ENCODE data around the gene PDZK1IP1. TPM values are rescaled to one million over a fixed set of nuclear protein-coding genes. Genes with fewer than 3 reads are reported as not detected.

Gene PDZK1IP1
- total RNA-seq, 5 donors from 2014 or later (not counting 1 experiment from before 2014, with no cell fraction given) = not detected

DNA sequence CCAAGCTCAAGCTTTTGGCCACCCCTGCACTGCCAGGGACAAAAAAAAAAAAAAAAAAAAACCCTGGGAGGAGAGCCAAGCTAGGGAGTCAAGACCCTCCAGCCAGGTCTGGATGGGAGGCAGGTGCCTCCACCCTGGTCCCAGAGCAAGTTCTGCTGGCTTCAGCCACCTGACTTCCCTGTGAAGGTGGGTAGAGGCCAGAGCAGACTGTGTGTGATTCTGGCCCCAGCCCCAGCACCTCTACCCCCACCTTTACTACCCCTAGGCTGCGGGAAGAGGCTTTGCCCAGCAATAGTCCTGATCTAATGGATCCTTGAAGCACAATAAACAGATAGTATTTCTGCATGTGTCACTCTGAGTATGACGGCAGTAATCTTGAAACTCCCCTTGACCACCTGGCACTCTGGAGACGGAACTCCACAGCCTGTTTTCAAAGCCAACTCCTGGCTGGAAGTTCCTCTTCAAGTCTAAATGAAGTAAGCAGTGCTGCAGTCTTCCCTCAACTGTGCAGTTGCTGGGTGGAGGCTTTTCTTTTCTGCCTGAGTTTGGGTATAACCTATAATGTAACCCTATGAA lies 9.8 kb downstream of the PDZK1IP1 start:
- ChIA-PET CTCF (interaction anchor here (0.6 to 2.3 kb wide), 6 partner anchors 13 to 525 kb away, joined by 3 to 11 read pairs (median 4); no protein-coding TSS in a partner anchor), POLR2A (no interaction called here)
- no peak overlapping the region for H3K27ac ChIP-seq (ENCODE audit: low read length)
- H3K9me3 Mint-ChIP-seq = no peaks in the 10 kb centered on the region
- WGBS (ENCODE audit: insufficient coverage) = 79% methylated on average over 3 of the region's 3 CpGs
- H3K4me3 ChIP-seq (ENCODE audit: control insufficient read depth in 1 of 2, extremely low read depth in 1 of 2, low read length in 1 of 2) = no peak overlapping the region
- peak overlapping the region in 1 of 3 donors; percentile 67 for H3K4me3 Mint-ChIP-seq
- peaks cover 11 to 20% (median 12%) of the 10 kb centered on the region in 3 donors for H3K4me1 Mint-ChIP-seq
- no peaks in the 10 kb centered on the region for H3K9me3 ChIP-seq
- no peaks in the 10 kb centered on the region for H3K36me3 Mint-ChIP-seq
- H3K27me3 Mint-ChIP-seq = peaks cover 47 to 52% of the 10 kb centered on the region in 2 donors
- peak in 1 of 35 experiments; percentile 14 for DNase-seq
- peaks cover 0 to 15% of the 10 kb centered on the region in 2 experiments for H3K4me1 ChIP-seq (ENCODE audit: control insufficient read depth in 1 of 2, extremely low read depth in 1 of 2, insufficient read depth in 2 of 2, low read length in 2 of 2)
- no peaks in the 10 kb centered on the region for H3K36me3 ChIP-seq (ENCODE audit: control insufficient read depth in 2 of 2, extremely low read depth in 1 of 2, insufficient read depth in 1 of 2, low read length in 1 of 2)
- H3K27me3 ChIP-seq (replicated peaks in 1 of 2; ENCODE audit: control insufficient read depth in 2 of 2, extremely low read depth in 1 of 2, insufficient read depth in 2 of 2, low read length in 1 of 2) = peaks cover 0 to 65% of the 10 kb centered on the region in 2 experiments
- H3K27ac Mint-ChIP-seq = no peak overlapping the region
- ATAC-seq (replicated peaks in 1 of 4) = no peak

GRCh38 chr1:47179017-47179987 lies 10.5 kb downstream of the PDZK1IP1 start:
- H3K36me3 Mint-ChIP-seq = no peaks in the 10 kb centered on the region
- no peaks in the 10 kb centered on the region for H3K9me3 ChIP-seq
- peaks cover 0 to 15% of the 10 kb centered on the region in 2 experiments for H3K4me1 ChIP-seq (ENCODE audit: control insufficient read depth in 1 of 2, extremely low read depth in 1 of 2, insufficient read depth in 2 of 2, low read length in 2 of 2)
- peaks cover 45 to 50% of the 10 kb centered on the region in 2 donors for H3K27me3 Mint-ChIP-seq
- peak; percentile 25 to 75 (median 55) for DNase-seq
- peak; percentile 70 to 74 (median 71) for ATAC-seq (replicated peaks in 1 of 4)
- H3K4me3 ChIP-seq (ENCODE audit: control insufficient read depth in 1 of 2, extremely low read depth in 1 of 2, low read length in 1 of 2) = peak overlapping the region; percentile 38 to 57
- H3K4me3 Mint-ChIP-seq = peak overlapping the region; percentile 67 to 78 (median 70)
- H3K9me3 Mint-ChIP-seq = no peaks in the 10 kb centered on the region
- peaks cover 11 to 22% (median 12%) of the 10 kb centered on the region in 3 donors for H3K4me1 Mint-ChIP-seq
- H3K27ac Mint-ChIP-seq = peak overlapping the region in 1 of 2 donors; percentile 76
- H3K27ac ChIP-seq (ENCODE audit: low read length) = no peak overlapping the region
- H3K36me3 ChIP-seq (ENCODE audit: control insufficient read depth in 2 of 2, extremely low read depth in 1 of 2, insufficient read depth in 1 of 2, low read length in 1 of 2) = no peaks in the 10 kb centered on the region
- peaks cover 0 to 63% of the 10 kb centered on the region in 2 experiments for H3K27me3 ChIP-seq (replicated peaks in 1 of 2; ENCODE audit: control insufficient read depth in 2 of 2, extremely low read depth in 1 of 2, insufficient read depth in 2 of 2, low read length in 1 of 2)
- 13% methylated on average over 26 of the region's 30 CpGs for WGBS (ENCODE audit: insufficient coverage)
- ChIA-PET CTCF (interaction anchor here (0.6 to 2.3 kb wide), 11 partner anchors 13 to 768 kb away, joined by 3 to 11 read pairs (median 4); partner anchors contain the start of gene FOXD2 (in 1 of the 2)), POLR2A (no interaction called here)

GRCh38 chr1:47178654-47179016 lies 11.2 kb downstream of the PDZK1IP1 start:
- Mint-ChIP-seq H3K4me1 (peaks cover 11 to 22% (median 12%) of the 10 kb centered on the region in 3 donors), H3K36me3 (no peaks in the 10 kb centered on the region), H3K4me3 (peak overlapping the region in 1 of 3 donors; percentile 67), H3K27ac (no peak overlapping the region), H3K27me3 (peaks cover 44 to 53% of the 10 kb centered on the region in 2 donors), H3K9me3 (no peaks in the 10 kb centered on the region)
- peaks cover 0 to 15% of the 10 kb centered on the region in 2 experiments for H3K4me1 ChIP-seq (ENCODE audit: control insufficient read depth in 1 of 2, extremely low read depth in 1 of 2, insufficient read depth in 2 of 2, low read length in 2 of 2)
- ChIA-PET CTCF (interaction anchor here (0.6 to 2.3 kb wide), 8 partner anchors 14 to 547 kb away, joined by 3 to 11 read pairs (median 5); partner anchors contain the start of gene FOXD2 (in 1 of the 2)), POLR2A (no interaction called here)
- no peaks in the 10 kb centered on the region for H3K9me3 ChIP-seq
- H3K36me3 ChIP-seq (ENCODE audit: control insufficient read depth in 2 of 2, extremely low read depth in 1 of 2, insufficient read depth in 1 of 2, low read length in 1 of 2) = no peaks in the 10 kb centered on the region
- H3K27ac ChIP-seq (ENCODE audit: low read length) = no peak overlapping the region
- WGBS (ENCODE audit: insufficient coverage) = 78% methylated on average over 8 of the region's 8 CpGs
- DNase-seq (no peak), ATAC-seq (replicated peaks in 1 of 4) (no peak)
- no peak overlapping the region for H3K4me3 ChIP-seq (ENCODE audit: control insufficient read depth in 1 of 2, extremely low read depth in 1 of 2, low read length in 1 of 2)
- peaks cover 0 to 57% of the 10 kb centered on the region in 2 experiments for H3K27me3 ChIP-seq (replicated peaks in 1 of 2; ENCODE audit: control insufficient read depth in 2 of 2, extremely low read depth in 1 of 2, insufficient read depth in 2 of 2, low read length in 1 of 2)

DNA sequence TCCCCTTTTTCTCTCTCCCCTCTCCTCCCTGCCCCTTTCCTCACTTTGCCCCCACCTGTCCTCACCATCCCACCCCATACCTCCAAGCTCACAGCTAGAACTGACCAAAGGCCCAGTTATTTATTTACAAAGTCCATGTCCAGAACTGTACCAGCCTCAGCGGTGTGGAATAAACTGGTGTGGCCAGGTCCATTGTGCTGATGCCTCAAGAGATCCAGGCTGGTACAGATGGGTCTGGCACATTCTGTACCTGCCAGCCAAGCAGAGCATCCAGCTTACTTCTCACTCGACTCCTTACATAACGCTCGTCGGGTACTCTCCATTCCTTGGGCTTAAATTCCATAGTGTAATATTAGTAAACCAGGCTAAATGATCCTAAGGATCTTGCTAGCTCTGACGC lies 11.8 kb downstream of the PDZK1IP1 start:
- Histone ChIP-seq H3K4me1 (ENCODE audit: control insufficient read depth in 1 of 2, extremely low read depth in 1 of 2, insufficient read depth in 2 of 2, low read length in 2 of 2) (peaks cover 0 to 15% of the 10 kb centered on the region in 2 experiments), H3K4me3 (ENCODE audit: control insufficient read depth in 1 of 2, extremely low read depth in 1 of 2, low read length in 1 of 2) (no peak overlapping the region), H3K36me3 (ENCODE audit: control insufficient read depth in 2 of 2, extremely low read depth in 1 of 2, insufficient read depth in 1 of 2, low read length in 1 of 2) (no peaks in the 10 kb centered on the region), H3K27me3 (replicated peaks in 1 of 2; ENCODE audit: control insufficient read depth in 2 of 2, extremely low read depth in 1 of 2, insufficient read depth in 2 of 2, low read length in 1 of 2) (peaks cover 0 to 52% of the 10 kb centered on the region in 2 experiments), H3K9me3 (no peaks in the 10 kb centered on the region), H3K27ac (ENCODE audit: low read length) (no peak overlapping the region)
- ATAC-seq (replicated peaks in 1 of 4) (no peak), DNase-seq (no peak)
- Mint-ChIP-seq H3K27ac (no peak overlapping the region), H3K9me3 (peaks cover 0 to under 1% (median 0%) of the 10 kb centered on the region in 3 donors), H3K36me3 (no peaks in the 10 kb centered on the region), H3K4me1 (peaks cover 11 to 22% (median 12%) of the 10 kb centered on the region in 3 donors), H3K4me3 (no peak overlapping the region), H3K27me3 (peaks cover 42 to 55% of the 10 kb centered on the region in 2 donors)
- CTCF ChIA-PET = interaction anchor here (0.6 to 2.3 kb wide), 2 partner anchors 16 to 548 kb away, joined by 4 to 11 read pairs; no protein-coding TSS in a partner anchor
- 100% methylated on average over 1 of the region's 6 CpGs for WGBS (ENCODE audit: insufficient coverage)
- POLR2A ChIA-PET = no interaction called here

DNA sequence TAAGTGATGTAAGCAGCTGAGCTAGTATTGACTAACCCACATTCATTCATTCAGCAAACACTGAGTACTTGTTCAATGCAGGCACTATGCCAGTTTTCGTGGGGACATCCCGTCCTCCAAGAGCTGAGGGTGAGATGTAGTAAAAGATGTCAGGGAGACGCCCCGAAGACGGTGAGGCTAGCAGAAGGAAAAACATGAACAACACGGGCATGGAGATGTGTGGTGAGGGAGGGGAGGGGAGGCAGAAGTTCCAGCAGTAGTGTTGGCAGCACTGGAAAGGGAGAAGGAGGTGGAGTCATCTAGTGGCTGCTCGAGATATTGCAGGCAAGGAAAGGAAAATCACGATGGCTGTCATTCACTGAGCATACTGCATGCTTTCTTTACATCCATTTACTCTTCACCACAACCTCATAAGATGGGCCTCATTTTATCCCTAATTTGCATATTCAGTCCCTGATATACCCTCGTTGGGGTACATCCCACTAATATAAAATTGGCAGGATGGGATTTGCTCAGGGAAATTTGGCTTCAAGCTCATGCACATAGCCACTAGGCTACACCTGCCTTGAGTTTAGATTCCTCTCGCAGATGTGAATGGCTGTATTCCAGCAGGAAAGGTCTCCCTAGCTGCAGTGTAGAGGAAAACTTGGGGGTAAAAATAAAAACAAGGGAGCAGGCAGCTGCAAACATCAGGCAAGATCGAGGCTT lies 14.5 kb downstream of the PDZK1IP1 start:
- peak; percentile 35 to 57 (median 55) for ATAC-seq (replicated peaks in 1 of 4)
- Histone ChIP-seq H3K4me1 (ENCODE audit: control insufficient read depth in 1 of 2, extremely low read depth in 1 of 2, insufficient read depth in 2 of 2, low read length in 2 of 2) (peaks cover 0 to 15% of the 10 kb centered on the region in 2 experiments), H3K9me3 (no peaks in the 10 kb centered on the region), H3K36me3 (ENCODE audit: control insufficient read depth in 2 of 2, extremely low read depth in 1 of 2, insufficient read depth in 1 of 2, low read length in 1 of 2) (no peaks in the 10 kb centered on the region), H3K27me3 (replicated peaks in 1 of 2; ENCODE audit: control insufficient read depth in 2 of 2, extremely low read depth in 1 of 2, insufficient read depth in 2 of 2, low read length in 1 of 2) (peaks cover 0 to 30% of the 10 kb centered on the region in 2 experiments), H3K4me3 (ENCODE audit: control insufficient read depth in 1 of 2, extremely low read depth in 1 of 2, low read length in 1 of 2) (no peak overlapping the region), H3K27ac (ENCODE audit: low read length) (no peak overlapping the region)
- Mint-ChIP-seq H3K27me3 (peaks cover 24 to 32% of the 10 kb centered on the region in 2 donors), H3K4me1 (peaks cover 11 to 22% (median 12%) of the 10 kb centered on the region in 3 donors), H3K9me3 (peaks cover 0 to 4% (median 0%) of the 10 kb centered on the region in 3 donors), H3K27ac (no peak overlapping the region), H3K36me3 (no peaks in the 10 kb centered on the region), H3K4me3 (no peak overlapping the region)
- ChIA-PET CTCF (interaction anchor here (0.5 to 1.7 kb wide), 5 partner anchors 9 to 1697 kb away, joined by 3 to 9 read pairs (median 3); partner anchors contain the start of gene PDZK1IP1 (in 1 of the 2)), POLR2A (no interaction called here)
- peak in 21 of 35 experiments; percentile 9 to 61 (median 27) for DNase-seq
- WGBS (ENCODE audit: insufficient coverage) = 28% methylated on average over 8 of the region's 11 CpGs
